HCT116 (cell line): ENCODE measurements around the gene HSF4.

Experiments
- CBX3 ChIP-seq: IDR thresholded peaks from 2 replicates; pipeline ENCODE4 v1.6.1; 2012; ENCODE audit warnings: low read depth
- EGR1 ChIP-seq: IDR thresholded peaks from 2 replicates; pipeline ENCODE4 v1.6.1; 2012; ENCODE audit warnings: low read depth
- EZH2phosphoT487 ChIP-seq: fragments of 200-600 bp; IDR thresholded peaks from 2 replicates; pipeline ENCODE4 v1.6.1; 2018; ENCODE audit warnings: antibody characterized with exemption, borderline replicate concordance
- JUND ChIP-seq: IDR thresholded peaks from 2 replicates; pipeline ENCODE4 v1.6.1; 2012
- POLR2A ChIP-seq: IDR thresholded peaks from 2 replicates; pipeline ENCODE4 v1.7.0; 2011; ENCODE audit warnings: borderline replicate concordance; ENCODE audit not compliant: insufficient read depth, insufficient read length; ENCODE audit errors: extremely low read depth
- POLR2AphosphoS5 ChIP-seq: IDR thresholded peaks from 2 replicates; pipeline ENCODE4 v1.6.1; 2011; ENCODE audit warnings: mild to moderate bottlenecking, low read depth, low read length, moderate library complexity
- SIN3A ChIP-seq: IDR thresholded peaks from 2 replicates; pipeline ENCODE4 v1.6.1; 2012; ENCODE audit warnings: low read depth
- SP1 ChIP-seq: IDR thresholded peaks from 2 replicates; pipeline ENCODE4 v1.6.1; 2012; ENCODE audit warnings: low read depth
- SRF ChIP-seq: IDR thresholded peaks from 2 replicates; pipeline ENCODE4 v1.6.1; 2012; ENCODE audit warnings: low read depth
- ZFX ChIP-seq: fragments of 450-650 bp; IDR thresholded peaks from 2 replicates; pipeline ENCODE4 v1.6.1; 2017
- TF ChIP-seq, protein P1 (sequence below), 3 experiments: fragments of 200-600 bp in 1 of 3; sonication (generic) in 1 of 3; IDR thresholded peaks in 2 of 3; conservative IDR thresholded peaks in 1 of 3; 2 replicates each; pipeline ENCODE4 v1.5.1; 2012 to 2017; ENCODE audit warnings: low read depth in 2 of 3, low read length in 2 of 3, antibody characterized with exemption in 1 of 3, borderline replicate concordance in 1 of 3, control low read depth in 1 of 3, mild to moderate bottlenecking in 1 of 3, mixed read lengths in 1 of 3, mixed run types in 1 of 3, moderate library complexity in 1 of 3; ENCODE audit not compliant: insufficient read depth in 1 of 3
- TF ChIP-seq, protein P2 (sequence below): IDR thresholded peaks from 2 replicates; pipeline ENCODE4 v1.6.1; 2012; ENCODE audit warnings: low read depth
- TF ChIP-seq, protein P3 (sequence below): IDR thresholded peaks from 2 replicates; pipeline ENCODE4 v1.6.1; 2012
- TF ChIP-seq, protein P4 (sequence below): IDR thresholded peaks from 2 replicates; pipeline ENCODE4 v1.6.1; 2012

DNA sequence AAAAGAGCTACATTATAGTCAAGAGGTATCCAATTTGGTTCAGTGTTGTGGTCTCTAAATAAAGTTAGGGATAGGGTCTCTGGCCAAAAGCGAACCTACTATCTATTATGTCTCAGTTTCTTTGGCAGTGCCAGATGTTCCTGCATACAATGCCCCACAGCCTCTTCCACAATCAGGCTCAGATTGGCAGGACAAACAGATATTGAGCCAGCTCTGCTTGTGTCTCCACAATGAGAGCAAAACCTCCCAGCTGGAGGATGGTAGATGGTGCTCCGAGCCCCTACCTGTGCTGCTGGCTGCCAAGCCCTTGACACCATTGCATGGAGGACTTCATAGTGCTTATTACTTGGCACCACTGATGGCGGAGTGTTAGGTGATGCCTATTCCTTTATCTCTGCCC is 35.1 kb upstream of the HSF4 start:
- TF ChIP-seq, protein P1, sequence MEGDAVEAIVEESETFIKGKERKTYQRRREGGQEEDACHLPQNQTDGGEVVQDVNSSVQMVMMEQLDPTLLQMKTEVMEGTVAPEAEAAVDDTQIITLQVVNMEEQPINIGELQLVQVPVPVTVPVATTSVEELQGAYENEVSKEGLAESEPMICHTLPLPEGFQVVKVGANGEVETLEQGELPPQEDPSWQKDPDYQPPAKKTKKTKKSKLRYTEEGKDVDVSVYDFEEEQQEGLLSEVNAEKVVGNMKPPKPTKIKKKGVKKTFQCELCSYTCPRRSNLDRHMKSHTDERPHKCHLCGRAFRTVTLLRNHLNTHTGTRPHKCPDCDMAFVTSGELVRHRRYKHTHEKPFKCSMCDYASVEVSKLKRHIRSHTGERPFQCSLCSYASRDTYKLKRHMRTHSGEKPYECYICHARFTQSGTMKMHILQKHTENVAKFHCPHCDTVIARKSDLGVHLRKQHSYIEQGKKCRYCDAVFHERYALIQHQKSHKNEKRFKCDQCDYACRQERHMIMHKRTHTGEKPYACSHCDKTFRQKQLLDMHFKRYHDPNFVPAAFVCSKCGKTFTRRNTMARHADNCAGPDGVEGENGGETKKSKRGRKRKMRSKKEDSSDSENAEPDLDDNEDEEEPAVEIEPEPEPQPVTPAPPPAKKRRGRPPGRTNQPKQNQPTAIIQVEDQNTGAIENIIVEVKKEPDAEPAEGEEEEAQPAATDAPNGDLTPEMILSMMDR (IDR thresholded peaks at IDR 0.05 in 2 of 3, conservative IDR thresholded peaks at IDR 0.05 in 1 of 3; ENCODE audit: borderline replicate concordance in 1 of 3, insufficient read depth in 1 of 3, low read depth in 2 of 3, low read length in 2 of 3) = no peak
- TF ChIP-seq, protein P2, sequence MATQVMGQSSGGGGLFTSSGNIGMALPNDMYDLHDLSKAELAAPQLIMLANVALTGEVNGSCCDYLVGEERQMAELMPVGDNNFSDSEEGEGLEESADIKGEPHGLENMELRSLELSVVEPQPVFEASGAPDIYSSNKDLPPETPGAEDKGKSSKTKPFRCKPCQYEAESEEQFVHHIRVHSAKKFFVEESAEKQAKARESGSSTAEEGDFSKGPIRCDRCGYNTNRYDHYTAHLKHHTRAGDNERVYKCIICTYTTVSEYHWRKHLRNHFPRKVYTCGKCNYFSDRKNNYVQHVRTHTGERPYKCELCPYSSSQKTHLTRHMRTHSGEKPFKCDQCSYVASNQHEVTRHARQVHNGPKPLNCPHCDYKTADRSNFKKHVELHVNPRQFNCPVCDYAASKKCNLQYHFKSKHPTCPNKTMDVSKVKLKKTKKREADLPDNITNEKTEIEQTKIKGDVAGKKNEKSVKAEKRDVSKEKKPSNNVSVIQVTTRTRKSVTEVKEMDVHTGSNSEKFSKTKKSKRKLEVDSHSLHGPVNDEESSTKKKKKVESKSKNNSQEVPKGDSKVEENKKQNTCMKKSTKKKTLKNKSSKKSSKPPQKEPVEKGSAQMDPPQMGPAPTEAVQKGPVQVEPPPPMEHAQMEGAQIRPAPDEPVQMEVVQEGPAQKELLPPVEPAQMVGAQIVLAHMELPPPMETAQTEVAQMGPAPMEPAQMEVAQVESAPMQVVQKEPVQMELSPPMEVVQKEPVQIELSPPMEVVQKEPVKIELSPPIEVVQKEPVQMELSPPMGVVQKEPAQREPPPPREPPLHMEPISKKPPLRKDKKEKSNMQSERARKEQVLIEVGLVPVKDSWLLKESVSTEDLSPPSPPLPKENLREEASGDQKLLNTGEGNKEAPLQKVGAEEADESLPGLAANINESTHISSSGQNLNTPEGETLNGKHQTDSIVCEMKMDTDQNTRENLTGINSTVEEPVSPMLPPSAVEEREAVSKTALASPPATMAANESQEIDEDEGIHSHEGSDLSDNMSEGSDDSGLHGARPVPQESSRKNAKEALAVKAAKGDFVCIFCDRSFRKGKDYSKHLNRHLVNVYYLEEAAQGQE = no peak
- TF ChIP-seq ZFX = no peak
- TF ChIP-seq POLR2A = no peak
- no peak for TF ChIP-seq SP1
- TF ChIP-seq, protein P3, sequence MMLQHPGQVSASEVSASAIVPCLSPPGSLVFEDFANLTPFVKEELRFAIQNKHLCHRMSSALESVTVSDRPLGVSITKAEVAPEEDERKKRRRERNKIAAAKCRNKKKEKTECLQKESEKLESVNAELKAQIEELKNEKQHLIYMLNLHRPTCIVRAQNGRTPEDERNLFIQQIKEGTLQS = no peak
- no peak for TF ChIP-seq POLR2AphosphoS5
- TF ChIP-seq EZH2phosphoT487 = no peak
- TF ChIP-seq, protein P4, sequence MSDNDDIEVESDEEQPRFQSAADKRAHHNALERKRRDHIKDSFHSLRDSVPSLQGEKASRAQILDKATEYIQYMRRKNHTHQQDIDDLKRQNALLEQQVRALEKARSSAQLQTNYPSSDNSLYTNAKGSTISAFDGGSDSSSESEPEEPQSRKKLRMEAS = no peak
- TF ChIP-seq EGR1 = no peak
- no peak for TF ChIP-seq SRF
- TF ChIP-seq JUND = no peak
- TF ChIP-seq SIN3A = no peak
- no peak for TF ChIP-seq CBX3
